GM21515 (cell line): Measurements from ENCODE around the gene SLC6A6.

Experiments
- ATAC-seq: cut with Tn5 transposase; IDR thresholded peaks from one replicate; pipeline ENCODE4 v1.9.1; 2021; ENCODE audit not compliant: unreplicated experiment

Gene SLC6A6

DNA sequence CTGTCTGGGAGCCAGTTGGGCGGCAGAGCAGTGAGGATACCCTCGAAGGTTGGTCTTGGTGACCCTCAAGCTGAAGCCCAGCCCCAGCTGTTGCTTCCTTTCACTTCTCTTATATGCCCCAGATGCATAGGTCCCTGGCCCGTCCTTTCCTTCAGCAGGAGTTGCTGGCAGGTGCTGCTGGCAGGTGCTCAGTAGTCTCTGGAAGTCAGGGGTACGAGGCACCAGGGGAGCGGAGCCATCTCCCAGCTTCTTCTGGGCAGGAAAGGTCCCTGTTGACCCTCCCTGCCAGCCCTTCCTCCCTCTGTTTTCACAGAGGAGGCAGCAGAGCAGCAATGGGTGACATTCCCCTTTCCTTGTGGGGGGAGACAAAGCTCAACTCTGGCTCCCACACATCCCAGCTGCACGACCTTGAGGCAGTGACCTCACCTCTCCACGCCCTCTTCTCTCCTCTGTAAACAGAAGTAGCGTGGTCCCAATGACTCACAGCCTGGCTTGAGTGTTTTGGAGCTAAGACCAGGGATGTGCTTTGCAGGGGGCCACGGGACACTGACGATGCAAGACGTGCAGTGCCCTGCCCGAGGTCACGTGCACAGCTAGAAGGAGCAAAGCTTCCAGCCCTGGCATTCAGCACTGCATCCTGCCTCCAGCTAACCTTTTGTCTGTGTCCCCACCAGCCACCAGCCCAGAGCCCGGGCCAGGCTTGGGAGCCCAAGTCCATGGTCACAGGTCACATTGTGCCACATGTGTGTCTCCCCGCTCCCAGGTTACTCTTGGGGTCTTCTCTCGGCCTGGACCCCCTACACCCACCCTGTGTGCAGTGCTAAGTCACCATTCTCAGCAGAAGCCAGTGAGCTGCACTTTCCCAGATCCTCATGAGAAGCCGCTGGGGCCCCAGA, 49.7 kb downstream of the SLC6A6 start:
- no peak for ATAC-seq

DNA sequence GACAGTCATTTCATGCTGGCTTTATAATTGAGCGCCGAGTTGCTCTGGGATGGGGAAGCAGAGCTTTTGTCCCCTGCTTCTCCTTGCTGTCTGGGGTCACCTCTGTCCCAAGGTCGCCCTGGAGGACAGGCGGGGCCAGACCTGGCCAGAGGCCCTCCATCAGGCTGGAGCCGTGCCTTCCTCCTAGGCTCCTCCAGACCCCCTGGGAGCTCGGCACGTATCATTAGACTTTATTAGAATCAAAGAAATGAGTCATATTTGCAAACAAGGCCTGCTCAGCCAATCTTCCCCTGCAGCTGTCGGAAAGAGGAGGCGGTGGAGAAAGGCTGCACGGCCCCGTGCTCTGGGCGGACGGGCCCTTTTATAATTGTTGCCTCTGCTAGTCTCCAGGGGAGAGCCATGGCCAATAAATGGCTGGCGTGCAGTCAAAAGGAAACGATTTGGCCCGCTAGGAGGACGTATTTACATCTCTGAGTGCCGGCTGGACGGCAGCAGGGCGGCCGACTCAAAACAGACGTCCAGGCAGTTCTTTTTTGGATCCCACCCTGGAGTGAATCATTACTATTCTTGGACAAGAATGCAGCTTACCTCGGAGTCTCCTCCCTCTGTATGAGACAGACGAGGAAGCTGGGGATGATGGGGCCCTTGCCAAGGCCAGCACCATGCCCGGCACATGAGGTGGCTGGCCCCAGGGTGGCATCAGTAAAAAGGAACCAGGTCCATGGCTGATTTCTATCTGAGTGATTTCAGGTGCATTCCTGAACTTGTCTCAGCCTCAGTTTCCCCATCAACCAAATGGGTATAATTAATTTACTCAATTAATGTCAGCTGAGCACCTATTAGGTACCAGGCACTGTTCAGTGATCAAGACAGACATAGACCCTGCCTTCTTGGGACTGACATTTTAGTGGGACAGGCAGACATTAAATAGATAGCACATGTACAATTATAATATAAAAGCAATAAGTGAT, 50.6 kb downstream of the SLC6A6 start:
- no peak for ATAC-seq

DNA sequence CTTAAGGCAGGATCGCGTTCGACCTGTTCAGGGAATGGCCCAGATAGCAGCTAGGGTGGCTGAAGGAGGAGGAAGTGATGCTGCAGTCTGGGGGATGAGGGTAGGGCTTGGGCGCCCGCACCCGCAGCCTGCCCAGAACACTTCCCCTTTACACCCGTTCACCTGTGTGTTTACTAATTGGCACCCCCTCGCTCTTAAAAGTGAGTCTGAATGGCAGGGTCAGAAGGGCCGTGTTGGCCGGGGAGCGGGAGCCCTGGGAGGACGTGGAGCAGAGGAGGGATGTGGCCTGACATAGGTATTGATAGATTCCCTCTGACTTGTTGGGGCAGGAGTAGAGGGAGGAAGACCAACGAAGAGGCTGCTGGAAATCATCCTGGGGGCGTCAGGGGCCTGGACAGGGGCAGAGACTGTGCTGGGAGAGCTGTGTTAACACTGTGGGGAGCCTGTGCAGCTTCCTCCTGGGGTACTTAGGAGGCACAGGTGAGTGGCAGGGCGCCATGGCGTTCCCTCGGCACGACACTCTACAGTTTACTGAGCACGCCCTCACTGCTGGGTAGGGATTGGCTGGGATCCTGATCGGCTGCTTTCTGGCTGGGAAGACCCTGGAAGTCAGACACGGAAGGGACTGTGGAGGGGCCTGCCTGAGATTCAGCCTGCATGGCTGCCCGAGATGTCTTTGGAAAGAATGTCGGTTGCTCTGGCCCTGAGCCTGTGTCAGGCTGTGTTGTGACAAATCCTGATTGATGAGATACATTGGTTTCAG, 51.7 kb downstream of the SLC6A6 start:
- no peak for ATAC-seq

DNA sequence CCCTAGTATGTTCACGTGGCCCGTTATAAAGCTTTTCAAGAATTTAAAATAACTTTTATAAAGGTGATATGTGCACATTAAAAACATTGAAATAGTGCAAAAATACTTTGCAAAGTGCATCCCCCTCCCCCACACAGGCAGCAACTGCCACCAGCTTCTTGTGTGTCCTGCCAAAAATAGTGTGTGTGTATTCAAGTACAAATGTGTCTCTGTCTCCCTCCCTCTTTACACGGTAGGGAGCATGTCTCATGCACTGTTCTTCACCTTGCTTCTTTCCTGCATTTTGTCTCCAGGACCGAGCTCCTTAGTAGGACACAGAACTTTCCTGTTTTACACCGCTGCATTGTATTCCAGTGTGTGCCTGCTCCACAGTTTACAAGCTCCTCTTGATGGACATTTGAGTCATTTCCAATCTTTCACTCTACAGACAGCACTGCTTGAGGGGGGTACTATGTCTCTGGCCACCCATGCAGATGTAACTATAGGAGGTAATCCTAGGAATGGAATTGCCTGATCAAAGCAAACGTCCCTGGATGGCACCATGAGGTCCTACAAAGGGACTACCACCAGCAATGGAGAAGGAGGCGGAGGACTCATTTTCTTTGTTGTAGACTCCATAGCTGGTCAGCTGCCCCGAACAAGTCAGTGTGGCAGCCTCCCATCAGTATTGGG, 52.4 kb downstream of the SLC6A6 start:
- no peak for ATAC-seq

DNA sequence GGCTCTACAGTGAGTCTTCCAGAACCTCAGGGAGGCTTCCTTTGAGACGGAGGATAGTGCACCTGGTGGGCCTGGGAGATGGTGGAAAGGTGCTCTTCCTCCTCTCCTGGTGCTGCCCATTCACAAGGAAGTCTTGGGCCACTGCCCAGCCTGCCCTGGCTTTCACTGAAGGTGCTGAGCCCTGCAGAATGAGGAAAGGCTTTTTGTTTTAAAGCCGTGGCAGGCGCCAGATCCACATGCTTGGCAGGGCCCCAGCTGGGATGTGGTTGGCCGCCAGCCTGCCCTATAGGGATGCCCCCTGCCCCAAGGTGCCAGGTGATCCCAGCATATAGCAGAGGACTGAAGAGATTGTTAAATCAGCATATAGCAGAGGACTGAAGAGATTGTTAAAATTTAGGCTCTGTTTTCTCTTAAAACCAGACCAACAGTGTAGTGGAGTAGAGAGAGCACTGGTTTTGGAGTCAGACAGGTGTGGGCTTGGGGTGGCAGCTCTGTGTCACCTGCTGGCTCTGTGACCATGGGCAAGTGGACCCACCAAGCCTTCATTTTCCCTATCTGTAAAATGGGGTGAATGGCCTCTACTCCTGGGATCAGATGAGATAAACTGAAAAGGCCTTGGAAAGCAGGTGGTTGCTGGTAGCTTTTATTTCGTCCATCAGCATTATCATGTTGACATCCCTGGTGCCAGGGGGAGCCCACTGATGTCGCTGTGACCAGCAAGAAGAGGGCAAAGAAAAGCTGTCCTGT, 53.3 kb downstream of the SLC6A6 start:
- ATAC-seq = no peak

DNA sequence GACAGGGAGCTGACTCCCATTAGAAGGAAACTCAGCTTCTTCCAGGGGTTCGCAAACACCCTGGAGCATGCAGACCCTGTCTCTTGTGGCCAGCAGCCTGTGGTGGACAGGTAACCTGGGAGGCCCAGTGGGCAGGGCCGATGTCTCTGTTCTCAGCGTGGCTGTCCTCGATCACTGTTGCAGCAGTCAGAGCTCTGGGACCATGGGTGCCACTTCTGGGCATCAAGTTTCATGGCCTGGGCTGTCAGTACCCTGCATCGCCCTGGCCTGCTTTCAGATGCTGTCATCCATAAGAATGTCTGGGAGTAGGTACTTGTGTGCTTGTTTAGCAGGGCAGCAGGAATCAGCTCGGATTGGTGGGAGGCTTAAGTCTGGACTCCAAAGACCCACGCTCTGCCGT, 54.4 kb downstream of the SLC6A6 start:
- ATAC-seq = no peak

DNA sequence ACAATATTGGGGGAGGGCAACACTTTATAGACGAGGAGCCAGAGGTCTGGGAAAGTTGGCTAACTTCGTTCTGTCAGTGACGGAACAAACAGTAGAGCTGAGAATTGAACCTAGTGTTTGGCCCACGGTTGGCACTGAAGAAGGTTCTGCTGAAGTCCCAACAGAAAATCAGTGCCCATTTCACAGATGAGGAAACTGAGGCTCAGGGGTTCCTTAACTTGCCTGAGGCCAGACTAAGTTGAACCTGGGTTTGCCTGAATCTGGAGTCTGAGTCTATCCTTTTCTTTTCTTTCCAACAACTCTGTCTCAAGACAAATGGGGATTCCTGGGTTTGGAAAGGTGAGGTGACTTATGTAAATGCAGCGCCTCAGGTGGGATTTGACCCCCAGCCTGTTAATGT, 55.1 kb downstream of the SLC6A6 start:
- no peak for ATAC-seq

DNA sequence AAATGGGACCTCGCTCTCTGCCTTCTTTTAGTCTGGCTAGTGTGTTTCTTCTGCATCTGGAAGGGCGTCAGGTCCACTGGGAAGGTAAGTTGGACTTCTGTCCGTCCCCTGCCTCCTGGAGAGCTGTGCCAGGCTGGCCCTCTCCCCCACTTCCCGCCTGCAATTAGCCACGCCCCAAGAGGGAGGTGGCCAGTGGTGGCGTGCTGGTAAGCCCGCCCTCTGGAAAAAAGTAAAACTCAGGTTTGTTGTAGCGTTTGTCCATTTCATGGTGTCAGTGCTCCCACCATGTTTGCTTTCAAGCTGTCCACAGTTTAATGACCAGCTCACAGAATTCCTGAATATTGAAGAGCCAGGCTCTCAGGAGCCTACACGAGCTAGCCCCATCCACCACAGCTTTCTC, 55.6 kb downstream of the SLC6A6 start:
- no peak for ATAC-seq

DNA sequence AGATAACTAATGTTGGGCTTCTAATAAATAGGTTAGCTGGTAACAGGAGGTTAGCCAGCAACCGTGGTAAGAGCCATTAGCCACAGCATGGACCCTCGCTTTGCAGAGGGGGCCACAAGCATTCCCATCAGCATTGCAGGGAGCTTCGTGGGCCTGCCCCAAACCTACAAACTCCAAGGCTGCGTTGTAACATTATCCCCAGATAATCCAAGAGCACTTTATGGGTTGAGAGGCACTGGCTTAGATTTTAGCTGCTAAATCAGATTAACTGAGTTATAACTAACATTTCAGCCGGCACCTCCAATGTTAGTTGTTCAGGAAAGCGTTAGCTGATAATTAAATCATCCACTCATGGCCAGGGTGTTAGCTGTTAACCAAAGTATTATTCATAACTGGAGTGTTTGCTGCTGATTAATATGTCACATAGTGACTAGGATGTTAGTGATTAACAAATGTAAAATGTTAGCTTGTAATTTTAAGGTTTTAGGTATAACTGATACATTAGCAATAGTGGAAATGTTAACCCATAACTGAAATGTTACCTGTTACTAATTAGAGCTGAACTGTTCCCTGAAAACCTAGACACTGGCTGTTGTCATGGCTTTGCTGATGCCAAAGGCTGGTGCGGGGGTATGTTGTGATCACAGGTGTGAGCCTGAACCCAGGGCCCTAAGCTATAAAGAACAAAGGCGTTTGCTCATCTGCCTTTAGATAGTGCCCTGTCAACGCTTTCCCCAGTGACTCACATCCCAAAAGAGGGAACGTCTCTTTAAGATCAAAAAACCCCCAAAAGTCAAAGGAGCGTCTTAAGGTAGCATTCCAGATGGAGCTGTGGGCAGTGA, 56.2 kb downstream of the SLC6A6 start:
- ATAC-seq = no peak

DNA sequence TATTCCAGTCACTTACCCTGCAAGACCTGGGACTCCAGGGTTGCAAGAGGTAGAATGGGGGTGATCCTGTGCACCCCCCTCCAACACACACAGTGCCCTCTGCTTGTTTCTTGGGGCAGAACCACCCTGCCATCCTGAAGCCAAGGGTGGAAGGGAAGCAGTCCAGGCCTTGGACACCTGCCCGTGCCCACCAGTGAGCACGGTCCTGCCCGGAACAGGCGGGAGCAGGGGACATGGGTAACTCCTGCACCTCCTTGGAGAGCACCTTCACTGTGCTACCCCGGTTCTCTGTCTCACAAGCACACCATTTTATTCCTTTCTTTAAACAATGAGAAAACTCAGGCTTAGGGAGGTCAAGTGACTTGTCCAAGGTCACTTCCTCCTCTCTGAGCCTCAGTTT, 57.0 kb downstream of the SLC6A6 start:
- no peak for ATAC-seq

DNA sequence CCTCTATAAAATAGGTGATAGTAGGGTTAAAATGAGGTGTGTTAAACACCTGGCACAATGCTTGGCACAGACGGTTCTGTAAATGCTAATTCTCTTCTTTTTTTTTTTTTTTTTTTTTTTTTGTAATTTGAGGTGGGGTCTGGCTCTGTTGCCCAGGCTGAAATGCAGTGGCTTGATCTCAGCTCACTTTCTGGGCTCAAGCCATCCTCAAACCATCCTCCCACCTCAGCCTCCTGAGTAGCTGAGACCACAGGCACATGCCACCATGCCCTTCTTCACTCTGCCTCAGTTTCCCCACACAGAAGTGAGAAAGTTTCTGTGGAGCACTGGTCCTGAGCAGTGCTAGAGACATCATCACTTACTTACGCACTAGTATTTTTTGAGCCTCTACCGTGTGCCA, 57.4 kb downstream of the SLC6A6 start:
- ATAC-seq = no peak

DNA sequence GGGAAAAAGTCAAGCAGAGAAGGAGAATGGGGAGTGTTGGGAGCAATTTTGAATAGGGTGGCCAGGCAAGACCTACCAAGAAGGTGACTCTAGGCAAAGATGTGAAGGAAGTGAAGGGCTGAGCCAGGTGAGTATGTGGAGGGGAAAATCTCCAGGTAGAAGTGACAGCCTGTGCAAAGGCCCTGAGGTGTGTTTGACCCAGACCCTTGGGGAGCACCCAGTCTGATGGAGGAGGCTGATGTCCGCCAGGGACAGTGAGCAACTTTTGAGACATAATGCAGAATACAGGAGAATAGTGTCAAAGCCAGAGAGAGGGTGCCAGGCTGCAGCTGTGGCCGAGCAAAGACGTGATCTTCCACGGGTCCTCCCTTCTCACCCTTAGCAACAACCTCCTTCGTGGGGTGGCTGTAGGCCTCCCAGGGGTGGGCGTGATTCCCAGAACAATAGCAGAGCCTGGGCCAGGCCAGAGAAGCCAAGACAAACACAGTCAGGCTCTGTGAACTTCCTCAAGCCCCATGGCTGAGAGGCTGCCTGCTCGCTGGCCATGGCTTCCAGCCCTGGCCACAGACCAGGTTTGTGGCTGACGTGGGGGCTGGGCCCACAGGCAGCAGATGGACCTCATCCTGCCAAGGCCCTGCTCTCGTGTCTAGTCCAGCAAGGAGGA, 58.1 kb downstream of the SLC6A6 start:
- no peak for ATAC-seq

DNA sequence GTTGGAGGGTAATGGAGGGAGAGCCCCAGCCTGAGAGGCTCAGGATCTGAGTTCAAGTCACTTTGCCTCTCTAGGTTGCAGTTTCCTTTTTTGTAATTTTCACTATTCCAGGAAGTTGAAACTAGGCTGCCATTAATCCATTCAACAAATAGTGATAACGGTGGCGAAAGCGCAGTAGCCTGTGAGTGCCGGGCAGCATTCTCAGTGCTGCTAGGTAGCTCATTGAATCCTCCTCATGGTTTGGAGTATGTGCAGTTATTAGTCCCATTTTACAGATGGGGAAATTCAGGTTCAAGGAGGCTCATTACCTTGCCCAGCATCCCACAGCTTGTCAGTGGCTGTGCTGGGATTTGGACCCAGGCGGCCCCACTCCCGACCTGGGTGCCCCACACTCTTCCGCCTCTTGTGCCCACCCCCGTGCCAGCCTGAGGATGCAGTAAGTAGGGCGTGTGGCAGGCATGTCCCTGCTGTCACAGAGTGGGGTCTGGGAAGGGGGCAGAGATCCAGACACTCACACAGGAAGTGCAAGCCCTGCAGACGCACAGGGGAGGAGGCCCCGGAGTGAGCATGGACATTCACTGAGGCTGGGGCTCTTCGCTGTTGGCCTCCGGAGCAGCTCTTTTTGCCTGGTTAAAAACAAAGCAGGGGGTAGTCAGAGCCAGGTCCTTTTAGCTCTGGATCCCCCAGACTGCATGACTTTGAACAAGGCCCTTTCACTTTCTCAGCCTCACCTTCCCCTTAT, 58.8 kb downstream of the SLC6A6 start:
- ATAC-seq = no peak

DNA sequence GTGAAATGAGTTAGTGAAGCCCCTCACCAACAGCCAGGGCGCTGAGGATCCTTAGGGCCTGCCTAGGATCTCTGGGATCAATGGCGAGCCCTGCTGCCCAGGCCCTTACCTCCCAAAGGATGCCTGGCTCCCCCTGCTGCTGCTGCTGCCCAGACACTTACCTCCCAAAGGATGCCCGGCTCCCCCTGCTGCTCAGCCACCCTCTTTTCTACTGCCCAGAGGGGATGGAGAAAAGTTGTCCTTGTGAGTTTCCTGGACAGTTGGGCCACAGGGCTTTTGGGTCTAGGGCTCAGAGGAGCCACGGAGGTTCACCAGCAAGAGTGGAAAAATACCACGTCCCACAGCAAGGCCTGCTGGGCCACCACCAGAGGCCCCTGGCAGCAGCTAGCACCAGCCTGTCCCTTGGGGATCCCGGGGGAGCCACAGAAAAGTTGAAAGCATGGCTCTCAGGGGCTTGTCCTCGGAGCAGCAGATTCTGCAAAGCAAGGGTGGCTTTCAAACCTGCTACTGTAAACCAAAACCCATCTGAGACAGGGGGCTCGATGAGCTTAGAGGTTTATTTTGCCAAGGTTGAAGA, 59.4 kb downstream of the SLC6A6 start:
- no peak for ATAC-seq

DNA sequence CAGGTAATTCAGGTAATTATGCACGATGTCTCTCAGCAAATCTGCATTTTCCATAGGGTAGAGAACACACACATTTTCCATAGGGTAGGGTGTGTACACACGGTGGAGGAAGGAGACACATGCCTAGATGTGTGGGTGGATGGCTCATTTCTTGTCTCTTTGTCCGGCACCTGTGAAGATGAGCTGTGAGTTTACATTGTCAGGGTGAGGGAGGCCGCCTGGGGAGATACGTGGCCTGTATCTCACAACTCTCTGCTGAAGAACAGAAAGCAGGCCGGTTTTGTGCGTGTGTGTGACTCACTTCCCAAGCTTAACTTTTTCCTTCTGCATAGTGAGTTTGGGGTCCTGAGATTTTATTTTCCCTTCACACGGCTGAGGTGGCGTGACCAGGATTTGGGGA, 60.3 kb downstream of the SLC6A6 start:
- ATAC-seq = no peak

DNA sequence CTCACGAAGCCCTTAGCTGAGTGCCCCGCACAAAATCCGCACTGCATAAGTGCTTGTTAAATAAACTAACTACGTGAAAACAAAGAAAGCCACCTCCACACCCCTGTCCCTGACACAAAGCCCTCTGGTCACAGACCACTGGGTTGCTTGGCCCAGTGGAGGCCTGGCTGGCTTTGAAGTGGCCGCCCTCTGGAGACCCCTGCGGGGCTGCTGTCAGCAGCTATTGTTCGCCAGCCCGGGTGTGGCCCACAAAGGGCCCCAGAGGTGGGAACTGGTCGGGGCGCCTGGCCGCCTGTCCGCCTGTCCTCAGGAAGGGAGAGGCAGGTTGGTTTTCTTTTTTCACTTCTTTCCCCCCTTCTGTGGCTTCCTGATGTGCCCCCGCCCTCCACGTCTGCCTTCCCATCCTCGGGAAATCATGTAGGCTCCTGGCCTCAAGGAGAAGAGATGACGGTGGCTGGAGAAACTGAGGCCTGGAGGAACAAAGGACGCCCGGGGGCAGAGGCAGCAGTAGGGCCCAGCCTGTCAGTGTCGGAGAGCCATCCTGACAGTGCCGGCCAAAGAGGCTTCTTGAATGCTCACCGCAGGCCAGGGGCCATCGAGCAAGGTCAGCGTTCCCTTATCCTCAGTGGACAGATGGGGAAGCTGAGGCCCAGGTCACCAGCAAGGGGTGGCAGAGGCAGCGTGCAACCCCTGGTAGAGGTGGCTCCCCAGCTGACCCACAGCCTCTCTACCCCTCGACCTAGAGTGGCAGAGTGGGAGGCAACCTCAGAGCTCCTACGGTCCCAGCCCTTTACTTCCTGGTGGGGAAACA, 61.1 kb downstream of the SLC6A6 start:
- no peak for ATAC-seq

DNA sequence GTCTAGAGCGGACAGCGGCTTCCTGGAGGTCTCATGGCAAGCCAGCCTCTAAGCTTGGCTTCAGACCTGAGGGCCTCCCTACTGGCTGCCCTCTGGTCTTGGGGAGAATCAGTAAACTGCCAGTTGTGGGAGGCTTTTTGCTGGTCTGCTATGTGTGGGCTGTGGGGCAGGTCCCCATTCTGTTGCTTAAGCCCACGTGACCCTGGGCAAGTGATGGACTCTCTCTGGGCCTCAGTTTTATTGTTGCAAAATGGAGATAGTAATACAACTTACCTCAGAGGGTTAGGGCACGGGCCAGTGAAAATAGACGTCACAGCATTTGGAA, 61.7 kb downstream of the SLC6A6 start:
- no peak for ATAC-seq
